Peyer's patch (tissue), 4 donors: ENCODE results near the gene MAGIX.

ENCODE experiments used
- CTCF ChIP-seq, 6 experiments: fragments of 450-650 bp in 4 of 6; fragments of 200-600 bp in 2 of 6; sonication (generic) in 1 of 6; IDR thresholded peaks; one replicate each; pipeline ENCODE4 v1.5.1; 2017 to 2019; ENCODE audit warnings: antibody characterized with exemption in 6 of 6, mild to moderate bottlenecking in 3 of 6, moderate library complexity in 1 of 6
- POLR2A ChIP-seq, 2 donors: fragments of 450-650 bp; IDR thresholded peaks; one replicate each; pipeline ENCODE4 v1.5.1; 2017; ENCODE audit warnings: antibody characterized with exemption in 2 of 2, mild to moderate bottlenecking in 2 of 2, moderate library complexity in 2 of 2

GRCh38 chrX:49167740-49168108 lies 5.2 kb downstream of the MAGIX start:
- TF ChIP-seq CTCF (IDR thresholded peaks at IDR 0.05) (no peak), POLR2A (IDR thresholded peaks at IDR 0.05) (no peak)
